ENCODE data around the gene RBPJL. TPM values are rescaled to one million over a fixed set of nuclear protein-coding genes. Genes with fewer than 3 reads are reported as not detected.

The RBPJL gene
- total and polyA plus RNA-seq, 2 of the 13 experiments (the other 11 are each of a cell fraction or from before 2014, with no cell fraction given): not detected

DNA sequence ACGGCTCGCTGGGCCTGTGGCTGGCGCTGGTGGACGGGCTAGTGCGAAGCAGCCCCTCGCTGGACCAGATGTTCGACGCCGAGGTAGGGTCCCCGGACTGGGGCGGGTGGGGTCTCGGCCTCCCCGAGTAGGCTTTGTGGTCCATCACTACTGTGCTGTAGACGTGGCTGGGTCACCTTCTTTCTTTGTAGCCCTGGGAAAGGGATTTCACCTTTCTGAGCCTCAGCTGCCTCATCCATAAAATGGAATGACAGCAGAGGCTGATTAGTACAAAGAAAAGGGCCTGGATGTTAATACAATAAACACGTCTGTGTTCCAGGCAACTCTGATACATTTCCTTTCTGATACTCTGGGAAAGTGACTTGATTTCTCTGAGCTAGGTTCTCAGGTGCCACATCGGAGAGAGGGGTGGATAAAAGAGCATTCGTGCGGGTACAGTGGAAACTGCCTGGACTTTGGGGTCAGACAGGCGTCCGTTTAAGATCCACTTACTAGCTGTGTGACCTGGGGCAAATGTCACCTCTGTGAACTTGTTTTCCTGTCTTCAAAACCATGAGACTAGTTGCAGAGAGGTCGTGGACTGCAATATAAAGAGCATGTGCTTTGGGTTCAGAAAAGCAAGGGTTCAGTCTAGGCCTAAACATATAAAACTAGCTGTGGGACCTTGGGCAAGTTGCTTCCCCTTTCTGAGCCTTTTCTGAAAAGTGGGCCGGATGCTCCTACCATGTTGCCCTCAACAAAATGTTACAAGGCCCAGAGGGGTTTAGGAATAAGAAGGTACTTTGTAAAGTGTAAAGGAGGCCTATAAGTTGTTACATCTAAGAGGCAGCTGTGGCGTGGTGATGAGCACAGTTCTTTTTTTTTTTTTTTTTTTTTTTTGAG lies 57.2 kb downstream of the RBPJL start:
- BruUV-seq (replicated peaks): TSS peak; percentile 30
- ATAC-seq (no peak), DNase-seq (ENCODE audit: low spot score) (no peak), FAIRE-seq (no peak)
- Histone ChIP-seq H3K4me2 (ENCODE audit: low read depth, low read length) (peak overlapping the region; percentile 94), H3K36me3 (replicated peaks in 1 of 2; ENCODE audit: control insufficient read depth in 1 of 2, insufficient read depth in 2 of 2, low read length in 2 of 2) (peaks cover 20 to 32% of the 10 kb centered on the region in 2 experiments), H3K4me1 (ENCODE audit: insufficient read depth, low read length) (peaks cover 56% of the 10 kb centered on the region), H4K20me1 (ENCODE audit: insufficient read depth, low read length) (peaks cover 5% of the 10 kb centered on the region; the same call in 1 of the 2 replicates), H3K79me2 (ENCODE audit: insufficient read depth, low read length) (peaks cover 13% of the 10 kb centered on the region), H3K4me3 (replicated peaks in 1 of 3; ENCODE audit: insufficient read depth in 1 of 3, low read depth in 2 of 3, low read length in 3 of 3) (peak overlapping the region; percentile 78 to 95 (median 91)), H3K9me3 (ENCODE audit: low read length) (no peaks in the 10 kb centered on the region), H3K27ac (ENCODE audit: extremely low read length, insufficient read depth, low read length) (peak overlapping the region; percentile 92), H3K9ac (ENCODE audit: insufficient read depth, low read depth, low read length) (peak overlapping the region; percentile 93), H2AFZ (ENCODE audit: low read length) (no peak overlapping the region), H3K27me3 (ENCODE audit: control insufficient read depth in 1 of 2, insufficient read depth in 2 of 2, low read length in 2 of 2) (no peaks in the 10 kb centered on the region; a peak in 1 of 5 replicates)
- CTCF ChIA-PET (ENCODE audit: low intra/inter-chr PET ratio, low total read pairs): interaction anchor here (1.3 to 2.8 kb wide), 3 partner anchors 41 to 123 kb away, joined by 4 to 22 read pairs (median 11); no protein-coding TSS in a partner anchor
- 10% methylated on average over 23 of the region's 23 CpGs for WGBS (ENCODE audit: low lambda C conversion rate)
- POLR2A ChIA-PET: interaction anchor here (1.1 to 29.5 kb wide), 18 partner anchors 7 to 428 kb away, joined by 3 to 1422 read pairs (median 8); partner anchors contain the start of genes DNTTIP1, PIGT, SDC4 and WFDC3
- intact Hi-C loops (cut with micrococcal nuclease; ENCODE audit: unreplicated experiment): loop anchor here (1.0 to 5.0 kb wide), 4 partner anchors 41 to 408 kb away; partner anchors contain the start of gene PIGT
- in situ Hi-C loops (cut with HindIII; ENCODE audit: extremely low pct_ligation_motif_present, low pct_unique_long_range_greater_than_20kb): no loop called here
- TF ChIP-seq, protein P1, sequence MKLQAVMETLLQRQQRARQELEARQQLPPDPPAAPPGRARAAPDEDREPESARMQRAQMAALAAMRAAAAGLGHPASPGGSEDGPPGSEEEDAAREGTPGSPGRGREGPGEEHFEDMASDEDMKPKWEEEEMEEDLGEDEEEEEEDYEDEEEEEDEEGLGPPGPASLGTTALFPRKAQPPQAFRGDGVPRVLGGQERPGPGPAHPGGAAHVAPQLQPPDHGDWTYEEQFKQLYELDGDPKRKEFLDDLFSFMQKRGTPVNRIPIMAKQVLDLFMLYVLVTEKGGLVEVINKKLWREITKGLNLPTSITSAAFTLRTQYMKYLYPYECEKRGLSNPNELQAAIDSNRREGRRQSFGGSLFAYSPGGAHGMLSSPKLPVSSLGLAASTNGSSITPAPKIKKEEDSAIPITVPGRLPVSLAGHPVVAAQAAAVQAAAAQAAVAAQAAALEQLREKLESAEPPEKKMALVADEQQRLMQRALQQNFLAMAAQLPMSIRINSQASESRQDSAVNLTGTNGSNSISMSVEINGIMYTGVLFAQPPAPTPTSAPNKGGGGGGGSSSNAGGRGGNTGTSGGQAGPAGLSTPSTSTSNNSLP (IDR thresholded peaks at IDR 0.05; ENCODE audit: low read depth, low read length): no peak
- TF ChIP-seq NRL (CRISPR knock-in tag; IDR thresholded peaks at IDR 0.05; ENCODE audit: borderline replicate concordance) (peak; percentile 85; the same call in 1 of the 2 replicates), PAX8 (CRISPR knock-in tag; IDR thresholded peaks at IDR 0.05; ENCODE audit: borderline replicate concordance) (no peak), ZNF775 (CRISPR knock-in tag; IDR thresholded peaks at IDR 0.05; ENCODE audit: borderline replicate concordance) (0 out of 2 replicates have a peak, but pooled peaks have one; percentile 5), CENPT (CRISPR knock-in tag; IDR thresholded peaks at IDR 0.05; ENCODE audit: low read depth) (peak; percentile 87; the same call in 1 of the 2 replicates), CHD4 (IDR thresholded peaks at IDR 0.05; ENCODE audit: borderline replicate concordance, low read length) (0 out of 2 replicates have a peak, but pooled peaks have one; percentile 32), ZNF891 (CRISPR knock-in tag; IDR thresholded peaks at IDR 0.05) (0 out of 2 replicates have a peak, but pooled peaks have one; percentile 89), ISL2 (CRISPR knock-in tag; IDR thresholded peaks at IDR 0.05) (no peak)
- TF ChIP-seq, protein P2, sequence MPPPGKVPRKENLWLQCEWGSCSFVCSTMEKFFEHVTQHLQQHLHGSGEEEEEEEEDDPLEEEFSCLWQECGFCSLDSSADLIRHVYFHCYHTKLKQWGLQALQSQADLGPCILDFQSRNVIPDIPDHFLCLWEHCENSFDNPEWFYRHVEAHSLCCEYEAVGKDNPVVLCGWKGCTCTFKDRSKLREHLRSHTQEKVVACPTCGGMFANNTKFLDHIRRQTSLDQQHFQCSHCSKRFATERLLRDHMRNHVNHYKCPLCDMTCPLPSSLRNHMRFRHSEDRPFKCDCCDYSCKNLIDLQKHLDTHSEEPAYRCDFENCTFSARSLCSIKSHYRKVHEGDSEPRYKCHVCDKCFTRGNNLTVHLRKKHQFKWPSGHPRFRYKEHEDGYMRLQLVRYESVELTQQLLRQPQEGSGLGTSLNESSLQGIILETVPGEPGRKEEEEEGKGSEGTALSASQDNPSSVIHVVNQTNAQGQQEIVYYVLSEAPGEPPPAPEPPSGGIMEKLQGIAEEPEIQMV (CRISPR knock-in tag; IDR thresholded peaks at IDR 0.05; ENCODE audit: low read depth): no peak
- TF ChIP-seq, protein P3, sequence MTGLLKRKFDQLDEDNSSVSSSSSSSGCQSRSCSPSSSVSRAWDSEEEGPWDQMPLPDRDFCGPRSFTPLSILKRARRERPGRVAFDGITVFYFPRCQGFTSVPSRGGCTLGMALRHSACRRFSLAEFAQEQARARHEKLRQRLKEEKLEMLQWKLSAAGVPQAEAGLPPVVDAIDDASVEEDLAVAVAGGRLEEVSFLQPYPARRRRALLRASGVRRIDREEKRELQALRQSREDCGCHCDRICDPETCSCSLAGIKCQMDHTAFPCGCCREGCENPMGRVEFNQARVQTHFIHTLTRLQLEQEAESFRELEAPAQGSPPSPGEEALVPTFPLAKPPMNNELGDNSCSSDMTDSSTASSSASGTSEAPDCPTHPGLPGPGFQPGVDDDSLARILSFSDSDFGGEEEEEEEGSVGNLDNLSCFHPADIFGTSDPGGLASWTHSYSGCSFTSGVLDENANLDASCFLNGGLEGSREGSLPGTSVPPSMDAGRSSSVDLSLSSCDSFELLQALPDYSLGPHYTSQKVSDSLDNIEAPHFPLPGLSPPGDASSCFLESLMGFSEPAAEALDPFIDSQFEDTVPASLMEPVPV (CRISPR knock-in tag; IDR thresholded peaks at IDR 0.05): peak; percentile 60; the same call in 1 of the 2 replicates
- TF ChIP-seq, protein P4, sequence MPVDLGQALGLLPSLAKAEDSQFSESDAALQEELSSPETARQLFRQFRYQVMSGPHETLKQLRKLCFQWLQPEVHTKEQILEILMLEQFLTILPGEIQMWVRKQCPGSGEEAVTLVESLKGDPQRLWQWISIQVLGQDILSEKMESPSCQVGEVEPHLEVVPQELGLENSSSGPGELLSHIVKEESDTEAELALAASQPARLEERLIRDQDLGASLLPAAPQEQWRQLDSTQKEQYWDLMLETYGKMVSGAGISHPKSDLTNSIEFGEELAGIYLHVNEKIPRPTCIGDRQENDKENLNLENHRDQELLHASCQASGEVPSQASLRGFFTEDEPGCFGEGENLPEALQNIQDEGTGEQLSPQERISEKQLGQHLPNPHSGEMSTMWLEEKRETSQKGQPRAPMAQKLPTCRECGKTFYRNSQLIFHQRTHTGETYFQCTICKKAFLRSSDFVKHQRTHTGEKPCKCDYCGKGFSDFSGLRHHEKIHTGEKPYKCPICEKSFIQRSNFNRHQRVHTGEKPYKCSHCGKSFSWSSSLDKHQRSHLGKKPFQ (CRISPR knock-in tag; IDR thresholded peaks at IDR 0.05; ENCODE audit: insufficient replicate concordance): peak; percentile 73
- TF ChIP-seq, protein P5, sequence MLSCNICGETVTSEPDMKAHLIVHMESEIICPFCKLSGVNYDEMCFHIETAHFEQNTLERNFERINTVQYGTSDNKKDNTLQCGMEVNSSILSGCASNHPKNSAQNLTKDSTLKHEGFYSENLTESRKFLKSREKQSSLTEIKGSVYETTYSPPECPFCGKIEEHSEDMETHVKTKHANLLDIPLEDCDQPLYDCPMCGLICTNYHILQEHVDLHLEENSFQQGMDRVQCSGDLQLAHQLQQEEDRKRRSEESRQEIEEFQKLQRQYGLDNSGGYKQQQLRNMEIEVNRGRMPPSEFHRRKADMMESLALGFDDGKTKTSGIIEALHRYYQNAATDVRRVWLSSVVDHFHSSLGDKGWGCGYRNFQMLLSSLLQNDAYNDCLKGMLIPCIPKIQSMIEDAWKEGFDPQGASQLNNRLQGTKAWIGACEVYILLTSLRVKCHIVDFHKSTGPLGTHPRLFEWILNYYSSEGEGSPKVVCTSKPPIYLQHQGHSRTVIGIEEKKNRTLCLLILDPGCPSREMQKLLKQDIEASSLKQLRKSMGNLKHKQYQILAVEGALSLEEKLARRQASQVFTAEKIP (CRISPR knock-in tag; IDR thresholded peaks at IDR 0.05; ENCODE audit: borderline replicate concordance): no peak

Data from HepG2 (cell line).